Measurements from ENCODE around the gene ACSS1. TPM values are rescaled to one million over a fixed set of nuclear protein-coding genes. Genes with fewer than 3 reads are reported as not detected.

The ACSS1 gene
- total and polyA plus RNA-seq, 4 donors: 15.8 to 38.9 (median 26.9) TPM

GRCh38 chr20:25031241-25031640 lies 26.7 kb downstream of the ACSS1 start:
- DNase-seq (no peak), ATAC-seq (ENCODE audit: insufficient read depth, low FRiP score) (no peak)
- H3K9me3 ChIP-seq (ENCODE audit: control insufficient read depth in 4 of 4, insufficient read depth in 3 of 4, low read length in 3 of 4): no peaks in the 10 kb centered on the region
- H3K4me3 ChIP-seq: no peak overlapping the region
- H3K4me1 ChIP-seq (ENCODE audit: control insufficient read depth in 5 of 5, insufficient read depth in 5 of 5, low read length in 5 of 5): peaks cover 4 to 22% (median 17%) of the 10 kb centered on the region in 5 donors
- no peaks in the 10 kb centered on the region for H3K27me3 ChIP-seq (ENCODE audit: control insufficient read depth in 3 of 3, insufficient read depth in 3 of 3, low read length in 2 of 3)
- no peak overlapping the region for H3K9ac ChIP-seq (ENCODE audit: insufficient read depth in 1 of 2, low read length in 2 of 2)
- H3K36me3 ChIP-seq (ENCODE audit: control insufficient read depth in 4 of 4, insufficient read depth in 4 of 4, low read length in 4 of 4): peaks cover 0 to 9% (median 1%) of the 10 kb centered on the region in 4 donors
- H3K27ac ChIP-seq (ENCODE audit: low read depth in 1 of 2, low read length in 1 of 2): no peak overlapping the region
- TF ChIP-seq CTCF (IDR thresholded peaks at IDR 0.05; ENCODE audit: control extremely low read depth, extremely low read depth): no peak
- WGBS, 2 donors: 72 to 76% methylated on average over 3 of the region's 3 CpGs

- WGBS, 2 donors: 96 to 97% methylated on average over 8 of the region's 8 CpGs
Measured at GRCh38 chr20:25030649-25031207, 27.2 kb downstream of the ACSS1 start.

GRCh38 chr20:25030007-25030648 lies 27.8 kb downstream of the ACSS1 start:
- peaks cover 0 to 25% (median 17%) of the 10 kb centered on the region in 5 donors for H3K4me1 ChIP-seq (ENCODE audit: control insufficient read depth in 5 of 5, insufficient read depth in 5 of 5, low read length in 5 of 5)
- ATAC-seq (ENCODE audit: insufficient read depth, low FRiP score): no peak
- no peak overlapping the region for H3K4me3 ChIP-seq
- WGBS, 2 donors: 98 to 100% methylated on average over 5 of the region's 5 CpGs
- H3K27ac ChIP-seq (ENCODE audit: low read depth in 1 of 2, low read length in 1 of 2): no peak overlapping the region
- DNase-seq: no peak
- H3K9me3 ChIP-seq (ENCODE audit: control insufficient read depth in 4 of 4, insufficient read depth in 3 of 4, low read length in 3 of 4): no peaks in the 10 kb centered on the region
- no peak overlapping the region for H3K9ac ChIP-seq (ENCODE audit: insufficient read depth in 1 of 2, low read length in 2 of 2)
- TF ChIP-seq CTCF (IDR thresholded peaks at IDR 0.05; ENCODE audit: control extremely low read depth, extremely low read depth): no peak
- peaks cover 0 to 9% (median 3%) of the 10 kb centered on the region in 4 donors for H3K36me3 ChIP-seq (ENCODE audit: control insufficient read depth in 4 of 4, insufficient read depth in 4 of 4, low read length in 4 of 4)
- no peaks in the 10 kb centered on the region for H3K27me3 ChIP-seq (ENCODE audit: control insufficient read depth in 3 of 3, insufficient read depth in 3 of 3, low read length in 2 of 3)

More at GRCh38 chr20:25030649-25031207, 27.2 kb downstream of the ACSS1 start:
- no peak for DNase-seq
- Histone ChIP-seq H3K4me1 (ENCODE audit: control insufficient read depth in 5 of 5, insufficient read depth in 5 of 5, low read length in 5 of 5) (peaks cover 0 to 22% (median 16%) of the 10 kb centered on the region in 5 donors), H3K9me3 (ENCODE audit: control insufficient read depth in 4 of 4, insufficient read depth in 3 of 4, low read length in 3 of 4) (no peaks in the 10 kb centered on the region), H3K27ac (ENCODE audit: low read depth in 1 of 2, low read length in 1 of 2) (no peak overlapping the region), H3K9ac (ENCODE audit: insufficient read depth in 1 of 2, low read length in 2 of 2) (no peak overlapping the region), H3K36me3 (ENCODE audit: control insufficient read depth in 4 of 4, insufficient read depth in 4 of 4, low read length in 4 of 4) (peaks cover 0 to 9% (median 2%) of the 10 kb centered on the region in 4 donors), H3K27me3 (ENCODE audit: control insufficient read depth in 3 of 3, insufficient read depth in 3 of 3, low read length in 2 of 3) (no peaks in the 10 kb centered on the region), H3K4me3 (no peak overlapping the region)
- no peak for TF ChIP-seq CTCF (IDR thresholded peaks at IDR 0.05; ENCODE audit: control extremely low read depth, extremely low read depth)
- ATAC-seq (ENCODE audit: insufficient read depth, low FRiP score): no peak

All from lung (tissue), 12 donors.